ENCODE measurements around the gene PKIB. TPM values are rescaled to one million over a fixed set of nuclear protein-coding genes. Genes with fewer than 3 reads are reported as not detected.

The PKIB gene
- total RNA-seq, 2 donors from 2014 or later, result 63.4 to 113 TPM

DNA sequence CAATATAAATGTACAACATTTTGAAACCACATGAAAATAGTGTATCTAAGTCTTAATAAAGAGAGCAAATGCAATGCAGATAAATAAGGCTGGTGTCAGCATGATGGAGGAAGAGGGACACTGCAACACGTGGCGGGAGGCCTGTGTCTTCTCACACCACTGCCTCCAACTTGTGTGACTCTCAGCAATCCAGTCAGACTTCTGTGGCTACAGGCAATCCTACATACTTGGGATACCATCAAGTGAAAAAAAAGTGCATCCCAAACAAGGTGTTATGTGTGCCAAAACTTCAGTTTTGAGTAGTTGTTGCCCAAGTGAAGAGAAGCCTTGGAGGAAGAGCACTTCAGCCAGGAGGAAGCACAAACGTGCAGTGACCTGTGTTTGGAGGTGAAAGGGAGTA is 68.6 kb downstream of the PKIB start:
- Histone ChIP-seq H3K27ac (no peak overlapping the region), H3K27me3 (no peaks in the 10 kb centered on the region), H3K9me3 (no peaks in the 10 kb centered on the region), H3K36me3 (no peaks in the 10 kb centered on the region), H3K9ac (ENCODE audit: low read depth in 2 of 2, low read length in 2 of 2) (no peak overlapping the region), H3K4me3 (no peak overlapping the region), H3K4me1 (no peaks in the 10 kb centered on the region)
- DNase-seq, result no peak
- intact Hi-C loops (cut with DNase I), result no loop called here
- TF ChIP-seq, protein P1, sequence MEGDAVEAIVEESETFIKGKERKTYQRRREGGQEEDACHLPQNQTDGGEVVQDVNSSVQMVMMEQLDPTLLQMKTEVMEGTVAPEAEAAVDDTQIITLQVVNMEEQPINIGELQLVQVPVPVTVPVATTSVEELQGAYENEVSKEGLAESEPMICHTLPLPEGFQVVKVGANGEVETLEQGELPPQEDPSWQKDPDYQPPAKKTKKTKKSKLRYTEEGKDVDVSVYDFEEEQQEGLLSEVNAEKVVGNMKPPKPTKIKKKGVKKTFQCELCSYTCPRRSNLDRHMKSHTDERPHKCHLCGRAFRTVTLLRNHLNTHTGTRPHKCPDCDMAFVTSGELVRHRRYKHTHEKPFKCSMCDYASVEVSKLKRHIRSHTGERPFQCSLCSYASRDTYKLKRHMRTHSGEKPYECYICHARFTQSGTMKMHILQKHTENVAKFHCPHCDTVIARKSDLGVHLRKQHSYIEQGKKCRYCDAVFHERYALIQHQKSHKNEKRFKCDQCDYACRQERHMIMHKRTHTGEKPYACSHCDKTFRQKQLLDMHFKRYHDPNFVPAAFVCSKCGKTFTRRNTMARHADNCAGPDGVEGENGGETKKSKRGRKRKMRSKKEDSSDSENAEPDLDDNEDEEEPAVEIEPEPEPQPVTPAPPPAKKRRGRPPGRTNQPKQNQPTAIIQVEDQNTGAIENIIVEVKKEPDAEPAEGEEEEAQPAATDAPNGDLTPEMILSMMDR (IDR thresholded peaks at IDR 0.05), result no peak

DNA sequence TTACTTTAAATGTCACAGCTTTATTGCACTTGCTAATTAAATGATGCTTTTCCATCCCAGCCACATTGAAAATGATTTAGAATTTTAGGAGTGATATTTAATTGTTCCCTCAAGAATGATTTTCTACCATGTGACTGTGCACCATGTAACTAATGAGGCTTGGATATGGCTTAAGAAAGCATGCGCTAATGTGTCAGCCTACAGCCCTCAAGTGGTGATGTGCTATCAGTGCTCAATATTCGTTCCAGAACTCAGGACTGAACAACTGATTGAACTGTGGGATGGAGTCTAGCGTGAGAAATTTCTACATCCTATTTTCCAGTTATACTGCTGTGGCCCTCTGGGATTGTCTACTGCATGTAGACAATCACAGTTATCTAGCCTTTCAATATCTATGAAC is 71.5 kb downstream of the PKIB start:
- Histone ChIP-seq H3K4me1 (no peaks in the 10 kb centered on the region), H3K9me3 (no peaks in the 10 kb centered on the region), H3K36me3 (no peaks in the 10 kb centered on the region), H3K9ac (ENCODE audit: low read depth in 2 of 2, low read length in 2 of 2) (no peak overlapping the region), H3K4me3 (no peak overlapping the region), H3K27ac (no peak overlapping the region), H3K27me3 (no peaks in the 10 kb centered on the region)
- intact Hi-C loops (cut with DNase I), result no loop called here
- TF ChIP-seq, protein P1 (IDR thresholded peaks at IDR 0.05), result no peak
- DNase-seq, result no peak

DNA sequence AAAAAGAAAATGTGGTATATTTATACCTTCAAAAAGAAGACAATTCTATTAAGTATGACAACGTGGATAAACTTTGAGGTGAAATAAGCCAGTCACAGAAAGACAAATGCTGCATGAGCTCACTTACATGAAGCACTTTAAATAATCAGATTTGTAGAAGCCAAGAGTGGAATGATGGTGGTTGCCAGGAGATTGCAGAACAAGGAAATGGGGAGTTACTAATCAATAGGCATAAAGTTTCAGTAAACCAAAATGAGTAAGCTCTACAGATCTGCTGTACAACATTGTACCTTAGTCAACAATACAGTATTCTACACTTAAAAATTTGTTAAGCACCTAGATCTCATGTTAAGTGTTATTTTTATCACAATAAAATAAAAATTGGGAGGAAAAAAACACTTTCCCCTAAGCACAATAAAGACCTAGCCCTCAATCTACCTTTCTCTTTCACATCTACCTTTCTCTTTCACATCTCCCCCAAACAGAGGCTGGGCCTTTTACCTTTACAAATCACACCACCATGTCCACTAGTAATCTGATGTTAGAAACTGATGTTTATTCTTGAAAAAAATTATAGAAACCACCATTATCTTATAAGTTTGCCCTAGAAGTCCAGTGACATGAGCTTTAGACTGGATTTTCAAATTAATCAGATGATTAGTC is 73.9 kb downstream of the PKIB start:
- no peaks in the 10 kb centered on the region for H3K9me3 ChIP-seq
- H3K27me3 ChIP-seq, result no peaks in the 10 kb centered on the region
- no peaks in the 10 kb centered on the region for H3K36me3 ChIP-seq
- TF ChIP-seq, protein P1 (IDR thresholded peaks at IDR 0.05), result no peak
- intact Hi-C loops (cut with DNase I), result no loop called here
- no peaks in the 10 kb centered on the region for H3K4me1 ChIP-seq
- no peak for DNase-seq
- no peak overlapping the region for H3K4me3 ChIP-seq
- H3K27ac ChIP-seq, result no peak overlapping the region
- no peak overlapping the region for H3K9ac ChIP-seq (ENCODE audit: low read depth in 2 of 2, low read length in 2 of 2)

DNA sequence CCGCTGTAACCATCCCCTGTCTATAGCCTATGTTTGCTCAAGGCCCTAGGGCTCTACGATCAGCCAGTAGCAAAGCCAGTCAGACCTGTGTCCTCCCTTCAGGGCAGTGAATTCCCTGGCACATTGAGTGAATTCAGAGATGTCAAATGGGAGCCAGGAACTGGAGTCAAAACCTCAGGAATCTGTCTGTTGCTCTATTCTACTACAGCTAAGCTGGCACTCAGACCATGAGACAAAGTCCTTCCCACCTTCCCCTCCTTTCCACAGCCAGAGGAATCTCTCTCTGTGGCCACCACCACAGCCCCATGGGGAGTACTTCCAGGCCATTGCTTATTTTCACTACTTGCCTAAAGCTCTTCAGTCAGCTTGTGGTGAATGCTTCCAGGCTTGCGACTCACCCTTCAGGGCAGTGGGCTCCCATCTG is 82.0 kb downstream of the PKIB start:
- Histone ChIP-seq H3K9me3 (no peaks in the 10 kb centered on the region), H3K9ac (ENCODE audit: low read depth in 2 of 2, low read length in 2 of 2) (no peak overlapping the region), H3K27ac (no peak overlapping the region), H3K4me3 (no peak overlapping the region), H3K27me3 (no peaks in the 10 kb centered on the region), H3K4me1 (no peaks in the 10 kb centered on the region), H3K36me3 (no peaks in the 10 kb centered on the region)
- intact Hi-C loops (cut with DNase I), result no loop called here
- TF ChIP-seq, protein P1 (IDR thresholded peaks at IDR 0.05), result no peak
- no peak for DNase-seq

DNA sequence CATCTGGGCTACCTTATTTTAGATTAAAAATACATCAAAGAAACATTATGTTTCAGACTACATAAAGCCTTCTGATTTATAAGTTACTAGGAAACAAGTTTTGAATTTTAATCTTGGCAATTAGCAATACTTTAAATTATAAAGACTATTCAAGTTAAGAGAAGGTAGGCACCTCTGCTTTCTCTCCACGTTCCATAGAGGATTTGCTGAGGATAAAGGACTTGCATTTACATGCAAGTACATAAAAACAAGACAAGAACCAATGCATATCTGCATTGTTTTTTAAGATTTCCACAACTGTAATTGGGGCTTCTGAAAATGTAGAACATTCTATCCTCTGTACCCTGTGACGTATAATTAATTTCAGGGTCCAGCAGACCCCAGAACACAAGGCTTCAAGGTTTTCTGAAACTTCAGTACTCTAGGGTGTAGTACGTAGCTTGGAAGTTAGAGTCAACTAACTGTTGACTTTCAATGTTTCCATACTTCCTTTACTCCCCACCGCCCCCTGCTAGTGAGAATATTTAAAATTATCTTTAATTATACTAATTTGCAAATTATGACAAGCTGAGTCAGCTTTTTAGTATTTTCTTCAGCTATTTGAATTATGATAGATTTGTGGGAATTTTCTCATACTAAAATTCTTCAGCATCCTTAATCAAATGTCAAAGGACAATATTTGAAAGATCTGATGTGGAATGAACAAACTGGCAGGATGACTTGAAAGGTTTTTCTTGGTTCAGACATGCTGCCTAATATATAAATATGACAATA is 82.8 kb downstream of the PKIB start:
- Histone ChIP-seq H3K9me3 (no peaks in the 10 kb centered on the region), H3K36me3 (no peaks in the 10 kb centered on the region), H3K9ac (ENCODE audit: low read depth in 2 of 2, low read length in 2 of 2) (no peak overlapping the region), H3K4me1 (no peaks in the 10 kb centered on the region), H3K27ac (no peak overlapping the region), H3K27me3 (no peaks in the 10 kb centered on the region), H3K4me3 (no peak overlapping the region)
- DNase-seq, result no peak
- intact Hi-C loops (cut with DNase I), result no loop called here
- TF ChIP-seq, protein P1 (IDR thresholded peaks at IDR 0.05), result no peak
